Urothelium cell line (cell line): ENCODE measurements around the gene ZNG1C.
"Not testable (repeated sequence)": the region's sequence is repeated elsewhere in the genome, so short reads cannot be mapped to it uniquely, and the experiment has no call there.

Source experiments
- DNase-seq: peaks from one replicate; pipeline ENCODE4 v3.0.0; 2011; ENCODE audit warnings: low spot score, mixed read lengths
- FAIRE-seq: peaks from 2 replicates; lab custom pipeline; 2011; peaks lifted over from hg19 to GRCh38; lab: Jason Lieb, UNC

The ZNG1C gene

GRCh38 chr9:68342265-68343025 lies 100.7 kb downstream of the ZNG1C start:
- not testable (repeated sequence) for DNase-seq, FAIRE-seq

GRCh38 chr9:68343242-68343641 lies 101.5 kb downstream of the ZNG1C start:
- not testable (repeated sequence) for FAIRE-seq, DNase-seq

GRCh38 chr9:68343992-68344391 lies 102.2 kb downstream of the ZNG1C start:
- not testable (repeated sequence) for DNase-seq, FAIRE-seq
